Loucy (cell line): Measurements from ENCODE around the gene DDOST.

Experiments
- H2AFZ ChIP-seq: fragments of 200-600 bp; sonication (generic); 2 replicates; pipeline ENCODE4 v1.6.0; 2016; ENCODE audit warnings: antibody characterized with exemption, mild to moderate bottlenecking, low read length, moderate library complexity
- H3F3A ChIP-seq: fragments of 200-600 bp; 2 replicates; pipeline ENCODE4 v1.6.0; 2016; ENCODE audit warnings: antibody characterized with exemption, low read depth, mild to moderate bottlenecking
- H3K27me3 ChIP-seq: fragments of 200-600 bp; sonication (generic); 2 replicates; pipeline ENCODE4 v1.6.1; 2014; ENCODE audit warnings: low read length, mild to moderate bottlenecking; ENCODE audit not compliant: insufficient read depth, poor library complexity, severe bottlenecking
- H3K36me3 ChIP-seq: fragments of 200-600 bp; sonication (generic); 2 replicates; pipeline ENCODE4 v1.6.1; 2016; ENCODE audit warnings: low read length; ENCODE audit not compliant: insufficient read depth
- H3K4me1 ChIP-seq: fragments of 200-600 bp; sonication (generic); 2 replicates; pipeline ENCODE4 v1.5.1; 2014; ENCODE audit warnings: low read length, mild to moderate bottlenecking; ENCODE audit not compliant: insufficient read depth, poor library complexity, severe bottlenecking
- H3K4me2 ChIP-seq: fragments of 200-600 bp; sonication (generic); 2 replicates; pipeline ENCODE4 v1.6.0; 2014; ENCODE audit warnings: antibody characterized with exemption, low read length, low read depth, mild to moderate bottlenecking; ENCODE audit not compliant: poor library complexity, severe bottlenecking
- H3K4me3 ChIP-seq: fragments of 200-600 bp; sonication (generic); 2 replicates; pipeline ENCODE4 v1.5.1; 2014; ENCODE audit warnings: low read length, mild to moderate bottlenecking, mixed read lengths; ENCODE audit not compliant: poor library complexity, severe bottlenecking
- H3K79me2 ChIP-seq: fragments of 200-600 bp; sonication (generic); 2 replicates; pipeline ENCODE4 v1.6.1; 2014; ENCODE audit warnings: low read length; ENCODE audit not compliant: insufficient read depth
- H3K9ac ChIP-seq: fragments of 200-600 bp; sonication (generic); 2 replicates; pipeline ENCODE4 v1.6.0; 2014; ENCODE audit warnings: mild to moderate bottlenecking, low read depth, low read length, moderate library complexity; ENCODE audit not compliant: poor library complexity, severe bottlenecking
- H3K9me2 ChIP-seq: fragments of 200-600 bp; sonication (generic); replicated peaks from 2 replicates; pipeline ENCODE4 v1.6.1; 2016; ENCODE audit warnings: low read depth, low read length, mixed read lengths
- H3K9me3 ChIP-seq: fragments of 200-600 bp; sonication (generic); 2 replicates; pipeline ENCODE4 v1.6.1; 2014; ENCODE audit warnings: mild to moderate bottlenecking, antibody characterized with exemption, low read length, low read depth; ENCODE audit not compliant: insufficient read depth
- H4K20me1 ChIP-seq: fragments of 200-600 bp; sonication (generic); 2 replicates; pipeline ENCODE4 v1.6.0; 2014; ENCODE audit warnings: antibody characterized with exemption, low read length, mild to moderate bottlenecking; ENCODE audit not compliant: insufficient read depth, poor library complexity, severe bottlenecking
- EZH2phosphoT487 ChIP-seq: fragments of 200-600 bp; IDR thresholded peaks from 2 replicates; pipeline ENCODE4 v1.6.1; 2018; ENCODE audit warnings: antibody characterized with exemption, mild to moderate bottlenecking, moderate library complexity, borderline replicate concordance
- TF ChIP-seq, protein P1 (sequence below): fragments of 200-600 bp; sonication (generic); conservative IDR thresholded peaks from 2 replicates; pipeline ENCODE4 v1.5.1; 2014; ENCODE audit warnings: mild to moderate bottlenecking, antibody characterized with exemption, low read length

The DDOST gene

GRCh38 chr1:20697563-20697962, 36.4 kb upstream of the DDOST start:
- no peaks in the 10 kb centered on the region for H3F3A ChIP-seq
- H3K4me1 ChIP-seq, result peaks cover 3% of the 10 kb centered on the region
- H3K27me3 ChIP-seq, result no peaks in the 10 kb centered on the region
- no peaks in the 10 kb centered on the region for H3K36me3 ChIP-seq
- H2AFZ ChIP-seq, result no peak overlapping the region
- no peaks in the 10 kb centered on the region for H3K79me2 ChIP-seq
- H3K9me3 ChIP-seq, result no peaks in the 10 kb centered on the region
- no peak overlapping the region for H3K4me2 ChIP-seq
- H4K20me1 ChIP-seq, result no peaks in the 10 kb centered on the region
- no peak for TF ChIP-seq EZH2phosphoT487
- TF ChIP-seq, protein P1, sequence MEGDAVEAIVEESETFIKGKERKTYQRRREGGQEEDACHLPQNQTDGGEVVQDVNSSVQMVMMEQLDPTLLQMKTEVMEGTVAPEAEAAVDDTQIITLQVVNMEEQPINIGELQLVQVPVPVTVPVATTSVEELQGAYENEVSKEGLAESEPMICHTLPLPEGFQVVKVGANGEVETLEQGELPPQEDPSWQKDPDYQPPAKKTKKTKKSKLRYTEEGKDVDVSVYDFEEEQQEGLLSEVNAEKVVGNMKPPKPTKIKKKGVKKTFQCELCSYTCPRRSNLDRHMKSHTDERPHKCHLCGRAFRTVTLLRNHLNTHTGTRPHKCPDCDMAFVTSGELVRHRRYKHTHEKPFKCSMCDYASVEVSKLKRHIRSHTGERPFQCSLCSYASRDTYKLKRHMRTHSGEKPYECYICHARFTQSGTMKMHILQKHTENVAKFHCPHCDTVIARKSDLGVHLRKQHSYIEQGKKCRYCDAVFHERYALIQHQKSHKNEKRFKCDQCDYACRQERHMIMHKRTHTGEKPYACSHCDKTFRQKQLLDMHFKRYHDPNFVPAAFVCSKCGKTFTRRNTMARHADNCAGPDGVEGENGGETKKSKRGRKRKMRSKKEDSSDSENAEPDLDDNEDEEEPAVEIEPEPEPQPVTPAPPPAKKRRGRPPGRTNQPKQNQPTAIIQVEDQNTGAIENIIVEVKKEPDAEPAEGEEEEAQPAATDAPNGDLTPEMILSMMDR, result no peak
- H3K9me2 ChIP-seq, result no peaks in the 10 kb centered on the region
- H3K9ac ChIP-seq, result no peak overlapping the region
- H3K4me3 ChIP-seq, result no peak overlapping the region

DNA sequence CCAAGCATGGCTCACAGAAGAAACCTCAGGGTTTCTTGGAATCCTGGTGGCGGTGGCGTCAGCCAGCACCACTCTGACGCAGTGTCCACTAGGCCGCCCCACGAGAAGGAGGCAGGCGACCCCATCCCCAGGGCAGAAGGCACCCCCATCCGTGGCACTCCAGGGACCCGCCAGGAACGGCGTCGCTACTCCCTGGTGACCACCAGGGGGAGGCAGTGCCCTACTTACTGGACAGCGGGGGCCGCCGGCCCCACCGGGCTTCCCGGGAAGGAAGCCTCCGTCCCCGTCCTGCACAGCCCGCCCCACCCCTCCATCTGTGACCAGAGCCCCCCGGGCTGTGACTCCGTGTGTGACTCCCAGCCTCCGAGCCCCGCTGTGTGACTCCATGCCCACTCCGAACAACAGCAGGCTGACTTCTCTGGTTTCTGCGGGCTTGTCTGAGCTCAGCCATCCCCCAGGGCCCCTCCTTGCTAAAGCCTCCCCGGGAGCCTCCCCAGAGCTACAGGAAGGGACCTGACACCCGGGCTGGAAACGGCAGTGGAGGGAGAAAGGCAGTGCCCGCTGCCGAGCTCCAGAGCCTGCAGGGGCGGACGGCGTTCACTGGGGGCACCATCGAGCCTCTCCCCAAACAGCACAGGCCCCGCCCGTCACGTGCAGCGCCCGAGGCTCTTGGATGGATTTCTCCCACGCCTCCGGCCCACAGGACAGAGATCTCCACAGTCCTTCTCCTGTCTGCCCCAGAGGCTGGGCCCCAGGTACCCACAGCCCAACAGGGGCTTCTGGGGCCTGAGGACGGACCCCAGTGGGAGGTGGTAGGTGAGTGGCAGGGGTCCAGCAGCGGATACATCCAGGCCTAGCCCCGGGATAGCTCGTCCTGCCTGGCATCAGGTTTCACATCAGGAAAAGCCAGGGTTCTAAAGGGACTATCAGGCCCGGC, 35.5 kb upstream of the DDOST start:
- Histone ChIP-seq H3K4me2 (peak overlapping the region; percentile 90), H3K9me2 (no peaks in the 10 kb centered on the region), H3K4me1 (peaks cover 3% of the 10 kb centered on the region), H3K79me2 (no peaks in the 10 kb centered on the region), H3F3A (no peaks in the 10 kb centered on the region), H3K27me3 (no peaks in the 10 kb centered on the region), H3K9ac (peak overlapping the region; percentile 78), H4K20me1 (no peaks in the 10 kb centered on the region), H3K4me3 (peak overlapping the region; percentile 87), H2AFZ (peak overlapping the region; percentile 100), H3K36me3 (no peaks in the 10 kb centered on the region), H3K9me3 (no peaks in the 10 kb centered on the region)
- TF ChIP-seq, protein P1, result peak; percentile 82
- no peak for TF ChIP-seq EZH2phosphoT487

GRCh38 chr1:20695515-20695914, 34.3 kb upstream of the DDOST start:
- no peaks in the 10 kb centered on the region for H3K36me3 ChIP-seq
- H3K27me3 ChIP-seq, result no peaks in the 10 kb centered on the region
- TF ChIP-seq, protein P1, result no peak
- no peak for TF ChIP-seq EZH2phosphoT487
- no peaks in the 10 kb centered on the region for H4K20me1 ChIP-seq
- no peak overlapping the region for H2AFZ ChIP-seq
- H3K9me3 ChIP-seq, result no peaks in the 10 kb centered on the region
- peaks cover 3% of the 10 kb centered on the region for H3K4me1 ChIP-seq
- H3K4me2 ChIP-seq, result no peak overlapping the region
- H3K9ac ChIP-seq, result no peak overlapping the region
- H3K79me2 ChIP-seq, result no peaks in the 10 kb centered on the region
- no peak overlapping the region for H3K4me3 ChIP-seq
- no peaks in the 10 kb centered on the region for H3K9me2 ChIP-seq
- no peaks in the 10 kb centered on the region for H3F3A ChIP-seq
